ENCODE results near the gene HAUS8. TPM values are rescaled to one million over a fixed set of nuclear protein-coding genes. Genes with fewer than 3 reads are reported as not detected.

HAUS8 gene
- total and polyA plus RNA-seq, 10 donors = 7.7 to 24.5 (median 14.6) TPM

- Histone ChIP-seq H3K4me3 (peak overlapping the region; percentile 59 to 96 (median 90)), H3K9me3 (no peaks in the 10 kb centered on the region), H3K36me3 (peaks cover 0 to 48% (median 12%) of the 10 kb centered on the region in 6 donors), H3K4me1 (peaks cover 32 to 71% (median 45%) of the 10 kb centered on the region in 6 donors), H3K27ac (peak overlapping the region; percentile 81 to 97 (median 90)), H3K27me3 (replicated peaks in 1 of 7) (no peaks in the 10 kb centered on the region)
- whole genome bisulfite sequencing, 5 donors = 52 to 66% (median 56%) methylated on average over 12 to 18 of the region's 18 CpGs
- DNase-seq = peak; percentile 81
- intact Hi-C loops (cut with DNase I; ENCODE audit: low total_unique reads) = no loop called here
- no peak for TF ChIP-seq POLR2A (IDR thresholded peaks at IDR 0.05)
- TF ChIP-seq POLR2AphosphoS5 (IDR thresholded peaks at IDR 0.05) = peak in 2 of 3 donors; percentile 5 to 18
Observed at GRCh38 chr19:17073869-17074633, 1.2 kb downstream of the HAUS8 start.

- intact Hi-C loops (cut with DNase I; ENCODE audit: low total_unique reads) = no loop called here
- Histone ChIP-seq H3K4me3 (no peak overlapping the region), H3K4me1 (peaks cover 10 to 68% (median 33%) of the 10 kb centered on the region in 6 donors), H3K9me3 (no peaks in the 10 kb centered on the region), H3K36me3 (peaks cover 0 to 52% (median 22%) of the 10 kb centered on the region in 6 donors), H3K27ac (no peak overlapping the region), H3K27me3 (replicated peaks in 1 of 7) (no peaks in the 10 kb centered on the region)
- 93 to 98% (median 96%) methylated on average over 7 of the region's 7 CpGs for WGBS, 5 donors
- no peak for TF ChIP-seq CTCF (IDR thresholded peaks at IDR 0.05 in 8 of 11, conservative IDR thresholded peaks at IDR 0.05 in 3 of 11)
- no peak for TF ChIP-seq POLR2AphosphoS5 (IDR thresholded peaks at IDR 0.05)
- no peak for TF ChIP-seq POLR2A (IDR thresholded peaks at IDR 0.05)
- DNase-seq = no peak
Observed at GRCh38 chr19:17070912-17071311, 4.3 kb downstream of the HAUS8 start.

- Histone ChIP-seq H3K4me3 (no peak overlapping the region), H3K4me1 (peaks cover 10 to 72% (median 35%) of the 10 kb centered on the region in 6 donors), H3K36me3 (peaks cover 0 to 57% (median 22%) of the 10 kb centered on the region in 6 donors), H3K9me3 (no peaks in the 10 kb centered on the region), H3K27ac (no peak overlapping the region), H3K27me3 (replicated peaks in 1 of 7) (no peaks in the 10 kb centered on the region)
- no peak for DNase-seq
- TF ChIP-seq POLR2A (IDR thresholded peaks at IDR 0.05) (no peak), CTCF (IDR thresholded peaks at IDR 0.05 in 8 of 11, conservative IDR thresholded peaks at IDR 0.05 in 3 of 11) (no peak), POLR2AphosphoS5 (IDR thresholded peaks at IDR 0.05) (no peak)
- intact Hi-C loops (cut with DNase I; ENCODE audit: low total_unique reads) = no loop called here
- WGBS, 5 donors = 86 to 92% (median 89%) methylated on average over 12 of the region's 12 CpGs
Observed at GRCh38 chr19:17070421-17070820, 4.8 kb downstream of the HAUS8 start.

- peaks cover 0 to 61% (median 22%) of the 10 kb centered on the region in 6 donors for H3K36me3 ChIP-seq
- intact Hi-C loops (cut with DNase I; ENCODE audit: low total_unique reads) = no loop called here
- no peak for TF ChIP-seq POLR2AphosphoS5 (IDR thresholded peaks at IDR 0.05)
- no peak for TF ChIP-seq CTCF (IDR thresholded peaks at IDR 0.05 in 8 of 11, conservative IDR thresholded peaks at IDR 0.05 in 3 of 11)
- TF ChIP-seq POLR2A (IDR thresholded peaks at IDR 0.05) = no peak
- DNase-seq = no peak
- peaks cover 0 to 2% (median 0%) of the 10 kb centered on the region in 8 donors for H3K9me3 ChIP-seq
- no peaks in the 10 kb centered on the region for H3K27me3 ChIP-seq (replicated peaks in 1 of 7)
- 62 to 76% (median 69%) methylated on average over 9 of the region's 9 CpGs for WGBS, 5 donors
- H3K4me3 ChIP-seq = no peak overlapping the region
- no peak overlapping the region for H3K27ac ChIP-seq
- peaks cover 6 to 76% (median 41%) of the 10 kb centered on the region in 6 donors for H3K4me1 ChIP-seq
Observed at GRCh38 chr19:17069193-17069592, 6.1 kb downstream of the HAUS8 start.
